IMR-90 (cell line): ENCODE measurements around the gene CTDP1. TPM values are rescaled to one million over a fixed set of nuclear protein-coding genes. Genes with fewer than 3 reads are reported as not detected.

ENCODE experiments used
- ATAC-seq: fragments of 200-7000 bp; cut with Tn5 transposase; 2 replicates; pipeline ENCODE4 v1.9.1; 2020; ENCODE audit warnings: low read depth, mild to moderate bottlenecking, moderate library complexity
- BruUV-seq: library from RNA; stranded (reverse); fragments of 400-500 nt; replicated peaks from 2 replicates; lab custom pipeline; 2021; lab: Mats Ljungman, UMichigan
- CTCF ChIA-PET: fragments of 300-600 bp; formaldehyde crosslinking; extraction: SDS; loops from one replicate; lab custom pipeline; 2021; ENCODE audit warnings: antibody characterized with exemption; lab: Yijun Ruan, JAX
- POLR2A ChIA-PET: fragments of 300-600 bp; sonication (Branson Sonifier 250); formaldehyde crosslinking; loops from one replicate; lab custom pipeline; 2022; ENCODE audit warnings: antibody characterized with exemption; ENCODE audit not compliant: unreplicated experiment; lab: Charles Lee
- DNase-seq: peaks from one replicate; pipeline ENCODE4 v3.0.0; 2013
- H2AFZ ChIP-seq: replicated peaks from 2 replicates; pipeline ENCODE3; 2013; ENCODE audit warnings: low read length, mild to moderate bottlenecking; ENCODE audit not compliant: poor library complexity
- H2AK5ac ChIP-seq: 2 replicates; pipeline ENCODE4 v1.6.1; 2013; ENCODE audit warnings: low read depth, low read length, inconsistent platforms
- H2AK9ac ChIP-seq: replicated peaks from 2 replicates; pipeline ENCODE3; 2013; ENCODE audit warnings: mild to moderate bottlenecking, low read depth, low read length, moderate library complexity; ENCODE audit not compliant: poor library complexity
- H2BK120ac ChIP-seq: 2 replicates; pipeline ENCODE4 v1.6.1; 2013; ENCODE audit warnings: low read depth, low read length, inconsistent platforms
- H2BK15ac ChIP-seq: 3 replicates; pipeline ENCODE4 v1.6.1; 2013; ENCODE audit warnings: low read depth, low read length, inconsistent platforms
- H2BK20ac ChIP-seq: 2 replicates; pipeline ENCODE4 v1.6.1; 2013; ENCODE audit warnings: low read depth, mild to moderate bottlenecking, inconsistent platforms, low read length, moderate library complexity
- H2BK5ac ChIP-seq: 2 replicates; pipeline ENCODE4 v1.6.1; 2013; ENCODE audit warnings: mild to moderate bottlenecking, low read depth, low read length, inconsistent platforms; ENCODE audit not compliant: poor library complexity, severe bottlenecking
- H3K14ac ChIP-seq: replicated peaks from 2 replicates; pipeline ENCODE4 v1.6.1; 2013; ENCODE audit warnings: low read depth, low read length, inconsistent platforms
- H3K18ac ChIP-seq: 2 replicates; pipeline ENCODE4 v1.6.1; 2013; ENCODE audit warnings: low read depth, low read length, control low read depth
- H3K23ac ChIP-seq: 2 replicates; pipeline ENCODE4 v1.6.1; 2013; ENCODE audit warnings: low read depth, low read length, inconsistent platforms
- H3K27ac ChIP-seq: 2 replicates; pipeline ENCODE4 v1.5.1; 2013; ENCODE audit warnings: mild to moderate bottlenecking, control low read depth, low read length; ENCODE audit not compliant: insufficient read depth
- H3K27me3 ChIP-seq: 2 replicates; pipeline ENCODE4 v1.6.1; 2013; ENCODE audit warnings: low read length; ENCODE audit not compliant: control insufficient read depth, insufficient read depth
- H3K36me3 ChIP-seq: 2 replicates; pipeline ENCODE4 v1.6.1; 2013; ENCODE audit warnings: low read length, mixed read lengths; ENCODE audit not compliant: control insufficient read depth, insufficient read depth
- H3K4ac ChIP-seq: 2 replicates; pipeline ENCODE4 v1.6.1; 2013; ENCODE audit warnings: low read depth, low read length, inconsistent platforms
- H3K4me1 ChIP-seq: 2 replicates; pipeline ENCODE4 v1.6.1; 2013; ENCODE audit warnings: low read length, mixed read lengths; ENCODE audit not compliant: control insufficient read depth, insufficient read depth
- H3K4me2 ChIP-seq: 2 replicates; pipeline ENCODE4 v1.6.1; 2013; ENCODE audit warnings: low read depth, mild to moderate bottlenecking, control low read depth, low read length, moderate library complexity
- H3K4me3 ChIP-seq: 2 replicates; pipeline ENCODE4 v1.5.1; 2013; ENCODE audit warnings: low read depth, mild to moderate bottlenecking, control low read depth, low read length, moderate library complexity; ENCODE audit not compliant: insufficient read depth
- H3K56ac ChIP-seq: 2 replicates; pipeline ENCODE4 v1.6.1; 2013; ENCODE audit warnings: low read length, inconsistent platforms; ENCODE audit not compliant: insufficient read depth; ENCODE audit errors: extremely low read depth
- H3K79me1 ChIP-seq, 2 experiments: 2 replicates each; pipeline ENCODE4 v1.6.1; 2013; ENCODE audit warnings: low read length in 2 of 2, inconsistent platforms in 1 of 2, low read depth in 1 of 2
- H3K9ac ChIP-seq: 2 replicates; pipeline ENCODE4 v1.6.1; 2013; ENCODE audit warnings: low read depth, low read length, control low read depth
- H3K9me1 ChIP-seq: 2 replicates; pipeline ENCODE4 v1.6.1; 2013; ENCODE audit warnings: low read length, inconsistent platforms; ENCODE audit not compliant: insufficient read depth
- H3K9me3 ChIP-seq: 2 replicates; pipeline ENCODE4 v1.6.1; 2013; ENCODE audit warnings: low read length; ENCODE audit not compliant: control insufficient read depth, insufficient read depth
- H4K20me1 ChIP-seq: 2 replicates; pipeline ENCODE4 v1.6.1; 2013; ENCODE audit warnings: low read length, inconsistent platforms; ENCODE audit not compliant: insufficient read depth
- H4K5ac ChIP-seq: 2 replicates; pipeline ENCODE4 v1.6.1; 2013; ENCODE audit warnings: mild to moderate bottlenecking, low read depth, low read length, control low read depth
- H4K8ac ChIP-seq, 2 experiments: 2 replicates each; pipeline ENCODE4 v1.6.1; 2013; ENCODE audit warnings: low read depth in 2 of 2, low read length in 2 of 2, control low read depth in 1 of 2, inconsistent platforms in 1 of 2
- H4K91ac ChIP-seq: 2 replicates; pipeline ENCODE4 v1.6.1; 2013; ENCODE audit warnings: low read depth, low read length, inconsistent platforms; ENCODE audit not compliant: insufficient read depth
- BHLHE40 ChIP-seq: fragments of 150-350 bp; IDR thresholded peaks from 2 replicates; pipeline ENCODE4 v1.6.1; 2016; ENCODE audit warnings: mild to moderate bottlenecking, low read depth, low read length
- CEBPB ChIP-seq: IDR thresholded peaks from 2 replicates; pipeline ENCODE4 v1.6.1; 2012; ENCODE audit warnings: low read depth, low read length, improper control_type of control experiment
- CHD1 ChIP-seq: IDR thresholded peaks from 2 replicates; pipeline ENCODE4 v1.6.1; 2012; ENCODE audit warnings: low read depth, low read length, improper control_type of control experiment
- ELK1 ChIP-seq: fragments of 150-350 bp; IDR thresholded peaks from 2 replicates; pipeline ENCODE4 v1.6.1; 2016; ENCODE audit warnings: low read depth, mild to moderate bottlenecking, low read length, moderate library complexity, borderline replicate concordance
- FOS ChIP-seq: fragments of 150-350 bp; IDR thresholded peaks from 2 replicates; pipeline ENCODE4 v1.6.1; 2016; ENCODE audit warnings: low read depth, low read length
- MAFK ChIP-seq: IDR thresholded peaks from 2 replicates; pipeline ENCODE4 v1.6.1; 2012; ENCODE audit warnings: low read depth, low read length, improper control_type of control experiment
- MAZ ChIP-seq: IDR thresholded peaks from 2 replicates; pipeline ENCODE4 v1.6.1; 2012; ENCODE audit warnings: low read depth, mild to moderate bottlenecking, low read length, improper control_type of control experiment, moderate library complexity, borderline replicate concordance
- MXI1 ChIP-seq: IDR thresholded peaks from 2 replicates; pipeline ENCODE4 v1.6.1; 2012; ENCODE audit warnings: low read depth, mild to moderate bottlenecking, low read length, moderate library complexity, borderline replicate concordance
- NFE2L2 ChIP-seq: fragments of 150-350 bp; IDR thresholded peaks from 2 replicates; pipeline ENCODE4 v1.6.1; 2016; ENCODE audit warnings: low read depth, mild to moderate bottlenecking, low read length
- POLR2A ChIP-seq: IDR thresholded peaks from 2 replicates; pipeline ENCODE4 v1.6.1; 2012; ENCODE audit warnings: mild to moderate bottlenecking, low read depth, low read length
- RAD21 ChIP-seq: IDR thresholded peaks from 2 replicates; pipeline ENCODE4 v1.6.1; 2012; ENCODE audit warnings: low read length, improper control_type of control experiment
- RCOR1 ChIP-seq: IDR thresholded peaks from 2 replicates; pipeline ENCODE4 v1.6.1; 2012; ENCODE audit warnings: mild to moderate bottlenecking, low read length, improper control_type of control experiment; ENCODE audit not compliant: insufficient replicate concordance
- RFX5 ChIP-seq: IDR thresholded peaks from 2 replicates; pipeline ENCODE4 v1.8.0; 2012; ENCODE audit warnings: low read depth, mild to moderate bottlenecking, low read length, moderate library complexity
- SMC3 ChIP-seq: fragments of 150-350 bp; IDR thresholded peaks from 2 replicates; pipeline ENCODE4 v1.6.1; 2016; ENCODE audit warnings: low read depth, mild to moderate bottlenecking, antibody characterized with exemption, low read length, moderate library complexity
- USF2 ChIP-seq: fragments of 150-350 bp; IDR thresholded peaks from 2 replicates; pipeline ENCODE4 v1.6.1; 2017; ENCODE audit warnings: mild to moderate bottlenecking, antibody characterized with exemption, low read length, low read depth
- WGBS, 2 experiments: methylation state at CpG; one replicate each; pipeline versions ENCODE4 v1.1.5 to v1.1.7; 2013; ENCODE audit warnings: missing lambda C conversion rate in 2 of 2; ENCODE audit not compliant: insufficient read length in 1 of 2; ENCODE audit errors: extremely low coverage in 2 of 2; 5-methylcytosine and 5-hydroxymethylcytosine counted together
- dilution Hi-C: fragments of 300-500 bp; cut with HindIII; formaldehyde crosslinking; loops from one replicate; pipeline ENCODE4 v1.14.3; 2018; ENCODE audit warnings: low sequenced_read_pairs; ENCODE audit not compliant: unreplicated experiment
- in situ Hi-C: fragments of 300-500 bp; cut with MboI; formaldehyde crosslinking; loops from 3 replicates; pipeline ENCODE4 v1.14.3; 2019; ENCODE audit warnings: low sequenced_read_pairs, inconsistent platforms, mixed read lengths
- intact Hi-C: fragments of 100-400 bp; cut with micrococcal nuclease; formaldehyde crosslinking; loops from 2 replicates; pipeline ENCODE4 v1.10.0; 2022
- polyA plus RNA-seq, 3 experiments: library from polyadenylated mRNA; depleted of rRNA; stranded (reverse); fragments of >200 nt; gene quantifications; 2 replicates each; pipeline ENCODE4 v1.2.3, GENCODE V29; 2012; ENCODE audit warnings: low replicate concordance in 1 of 3
- total RNA-seq: library from RNA; depleted of rRNA; stranded (reverse); fragments of >200 nt; gene quantifications from 2 replicates; pipeline ENCODE4 v1.2.3, GENCODE V29; 2012

Gene CTDP1
- total and polyA plus RNA-seq, 2 of the 4 experiments (the other 2 are of a cell fraction), result 13.4 to 17.6 TPM

DNA sequence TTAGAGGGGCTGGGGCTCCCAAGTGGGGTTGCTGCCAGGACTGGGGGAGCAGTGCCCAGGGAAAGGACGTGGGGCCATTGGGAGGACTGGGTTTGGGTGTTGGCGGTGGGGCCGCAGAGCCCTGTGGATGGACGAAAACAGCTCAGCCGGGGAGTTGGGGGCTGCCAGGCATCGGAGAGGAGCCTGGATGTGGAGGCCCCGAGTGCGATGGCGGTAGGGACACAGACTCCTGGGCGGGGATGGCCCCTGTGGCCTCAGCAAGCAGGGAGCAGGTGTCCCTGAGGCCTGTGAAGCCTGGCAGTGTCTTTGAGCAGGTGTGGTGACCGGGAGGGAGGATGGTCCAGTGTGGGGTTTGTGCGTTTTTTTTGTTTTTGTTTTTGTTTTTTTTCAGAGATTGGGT is 13.3 kb downstream of the CTDP1 start:
- Histone ChIP-seq H3K9me3 (no peaks in the 10 kb centered on the region), H3K9me1 (peaks cover 14% of the 10 kb centered on the region), H2AK5ac (peak overlapping the region; percentile 12; the same call in 1 of the 2 replicates), H4K20me1 (peaks cover 61% of the 10 kb centered on the region), H2BK20ac (no peak overlapping the region), H4K5ac (no peak overlapping the region), H3K18ac (no peak overlapping the region), H3K4ac (no peak overlapping the region), H2BK120ac (no peak overlapping the region), H3K36me3 (peaks cover 17% of the 10 kb centered on the region), H3K4me3 (no peak overlapping the region), H3K27ac (no peak overlapping the region), H3K56ac (no peak overlapping the region), H4K8ac (no peak overlapping the region), H3K23ac (no peak overlapping the region), H3K79me1 (peaks cover 18 to 66% of the 10 kb centered on the region in 2 experiments), H3K4me1 (peaks cover 16% of the 10 kb centered on the region), H3K9ac (no peak overlapping the region), H3K14ac (no peak overlapping the region), H3K27me3 (no peaks in the 10 kb centered on the region), H4K91ac (no peak overlapping the region), H2BK15ac (no peak overlapping the region), H2AK9ac (no peak overlapping the region), H2BK5ac (no peak overlapping the region), H2AFZ (no peak overlapping the region), H3K4me2 (no peak overlapping the region)
- no peak for DNase-seq
- ATAC-seq, result no peak
- dilution Hi-C loops, result no loop called here
- no TSS peak for BruUV-seq
- ChIA-PET POLR2A (no interaction called here), CTCF (no interaction called here)
- 90% methylated on average over 10 of the region's 12 CpGs; no CpG with 5 or more reads in 1 of the 2 experiments for WGBS, 2 experiments
- TF ChIP-seq MAZ (no peak), MAFK (no peak), MXI1 (no peak), NFE2L2 (no peak), POLR2A (no peak), CHD1 (no peak), USF2 (no peak), RFX5 (no peak), CEBPB (no peak), RCOR1 (no peak), BHLHE40 (no peak), SMC3 (no peak), ELK1 (no peak), FOS (no peak), RAD21 (no peak)
- intact Hi-C loops, result loop anchor here (10.0 kb wide), 1 partner anchor 342 kb away; the partner anchor contains the start of gene RBFA
- in situ Hi-C loops, result no loop called here
